ENCODE data around the gene FAM107A.
"Not testable (repeated sequence)": the region's sequence is repeated elsewhere in the genome, so short reads cannot be mapped to it uniquely, and the experiment has no call there.

DNA sequence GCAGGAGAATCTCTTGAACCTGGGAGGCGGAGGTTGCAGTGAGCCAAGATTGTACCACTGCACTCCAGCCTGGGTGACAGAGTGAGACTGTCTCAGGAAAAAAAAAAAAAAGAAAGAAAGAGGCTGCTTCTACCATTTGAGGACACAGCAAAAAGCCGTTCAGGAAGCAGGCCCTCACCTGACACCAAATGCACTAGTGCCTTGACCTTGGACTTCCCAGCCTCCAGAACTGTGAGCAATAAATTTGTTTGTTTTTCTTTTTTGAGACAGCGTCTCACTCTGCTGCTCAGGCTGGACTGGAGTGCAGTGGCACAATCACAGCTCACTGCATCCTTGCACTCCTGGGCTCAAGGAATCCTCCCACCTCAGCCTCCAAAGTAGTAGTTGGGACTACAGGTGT lies 49.8 kb downstream of the FAM107A start:
- not testable (repeated sequence) for TF ChIP-seq CTCF (conservative IDR thresholded peaks at IDR 0.05); ZFX (IDR thresholded peaks at IDR 0.05)
